Calu3 (cell line): ENCODE measurements around the gene ORAI1. TPM values are rescaled to one million over a fixed set of nuclear protein-coding genes. Genes with fewer than 3 reads are reported as not detected.

ENCODE experiments used
- BruUV-seq: library from RNA; stranded (reverse); fragments of 400-500 nt; replicated peaks from 2 replicates; lab custom pipeline; 2021; lab: Mats Ljungman, UMichigan
- CTCF ChIA-PET: fragments of 300-600 bp; sonication (Branson Sonifier 250); formaldehyde crosslinking; loops from one replicate; lab custom pipeline; 2022; ENCODE audit warnings: antibody characterized with exemption; lab: Charles Lee
- DNase-seq: peaks from one replicate; pipeline ENCODE4 v3.0.0; 2022
- H3K27ac Mint-ChIP-seq: one replicate; pipeline ENCODE4 v1.8.0; 2022; ENCODE audit warnings: mixed read lengths; ENCODE audit not compliant: unreplicated experiment
- H3K27me3 Mint-ChIP-seq: one replicate; pipeline ENCODE4 v1.8.0; 2022; ENCODE audit warnings: mixed read lengths; ENCODE audit not compliant: unreplicated experiment
- H3K36me3 Mint-ChIP-seq: one replicate; pipeline ENCODE4 v1.8.0; 2022; ENCODE audit warnings: mild to moderate bottlenecking, moderate library complexity, mixed read lengths; ENCODE audit not compliant: insufficient read depth, unreplicated experiment
- H3K4me1 Mint-ChIP-seq: one replicate; pipeline ENCODE4 v1.8.0; 2022; ENCODE audit warnings: mild to moderate bottlenecking, low read depth, mixed read lengths; ENCODE audit not compliant: unreplicated experiment
- H3K4me3 Mint-ChIP-seq: one replicate; pipeline ENCODE4 v1.8.0; 2022; ENCODE audit warnings: mild to moderate bottlenecking, low read depth, moderate library complexity, mixed read lengths; ENCODE audit not compliant: unreplicated experiment
- H3K9me3 Mint-ChIP-seq: one replicate; pipeline ENCODE4 v1.8.0; 2022; ENCODE audit warnings: low read depth, mixed read lengths; ENCODE audit not compliant: unreplicated experiment
- intact Hi-C: fragments of 100-400 bp; cut with micrococcal nuclease; formaldehyde crosslinking; loops from one replicate; pipeline ENCODE4 v1.10.0; 2022; ENCODE audit not compliant: unreplicated experiment
- total RNA-seq: library from RNA; stranded (reverse); gene quantifications from 2 replicates; pipeline ENCODE4 v1.2.3, GENCODE V29; 2022
- TF ChIP-seq, protein P1 (sequence below): fragments of 200-600 bp; IDR thresholded peaks from one replicate; pipeline ENCODE4 v1.8.0; 2022; ENCODE audit warnings: antibody characterized with exemption; ENCODE audit not compliant: unreplicated experiment

Gene ORAI1
- total RNA-seq, 1 experiment from 2014 or later: 35.5 TPM

DNA sequence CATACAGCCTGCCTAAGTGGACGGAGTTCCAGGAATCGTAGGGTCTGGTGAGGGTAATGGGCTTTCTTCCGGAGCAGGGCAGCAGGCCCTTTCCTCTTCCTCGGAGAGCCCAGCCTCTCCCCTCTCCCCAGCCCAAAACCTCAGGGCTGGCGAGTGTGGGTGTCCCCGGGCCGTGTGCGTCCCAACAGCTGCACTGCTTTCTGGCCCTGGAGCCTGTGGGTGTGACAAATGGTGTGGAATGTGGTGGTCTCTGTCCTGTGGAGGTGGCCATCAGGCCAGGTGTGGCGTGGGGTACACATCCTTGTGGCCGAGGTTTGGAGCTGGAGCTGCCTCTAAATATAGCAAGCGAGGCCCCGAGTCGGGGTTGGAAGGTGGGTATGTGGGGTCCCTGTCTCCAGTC is 8.5 kb downstream of the ORAI1 start:
- Mint-ChIP-seq H3K4me3 (no peak overlapping the region), H3K27me3 (no peaks in the 10 kb centered on the region), H3K9me3 (no peaks in the 10 kb centered on the region), H3K4me1 (peaks cover 19% of the 10 kb centered on the region), H3K27ac (no peak overlapping the region), H3K36me3 (peaks cover 9% of the 10 kb centered on the region)
- DNase-seq: no peak
- CTCF ChIA-PET: interaction anchor here (1.0 kb wide), 1 partner anchor 78 kb away, joined by 3 read pairs; the partner anchor contains the start of gene TMEM120B
- intact Hi-C loops: no loop called here
- TF ChIP-seq, protein P1, sequence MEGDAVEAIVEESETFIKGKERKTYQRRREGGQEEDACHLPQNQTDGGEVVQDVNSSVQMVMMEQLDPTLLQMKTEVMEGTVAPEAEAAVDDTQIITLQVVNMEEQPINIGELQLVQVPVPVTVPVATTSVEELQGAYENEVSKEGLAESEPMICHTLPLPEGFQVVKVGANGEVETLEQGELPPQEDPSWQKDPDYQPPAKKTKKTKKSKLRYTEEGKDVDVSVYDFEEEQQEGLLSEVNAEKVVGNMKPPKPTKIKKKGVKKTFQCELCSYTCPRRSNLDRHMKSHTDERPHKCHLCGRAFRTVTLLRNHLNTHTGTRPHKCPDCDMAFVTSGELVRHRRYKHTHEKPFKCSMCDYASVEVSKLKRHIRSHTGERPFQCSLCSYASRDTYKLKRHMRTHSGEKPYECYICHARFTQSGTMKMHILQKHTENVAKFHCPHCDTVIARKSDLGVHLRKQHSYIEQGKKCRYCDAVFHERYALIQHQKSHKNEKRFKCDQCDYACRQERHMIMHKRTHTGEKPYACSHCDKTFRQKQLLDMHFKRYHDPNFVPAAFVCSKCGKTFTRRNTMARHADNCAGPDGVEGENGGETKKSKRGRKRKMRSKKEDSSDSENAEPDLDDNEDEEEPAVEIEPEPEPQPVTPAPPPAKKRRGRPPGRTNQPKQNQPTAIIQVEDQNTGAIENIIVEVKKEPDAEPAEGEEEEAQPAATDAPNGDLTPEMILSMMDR: no peak
- BruUV-seq: no TSS peak

DNA sequence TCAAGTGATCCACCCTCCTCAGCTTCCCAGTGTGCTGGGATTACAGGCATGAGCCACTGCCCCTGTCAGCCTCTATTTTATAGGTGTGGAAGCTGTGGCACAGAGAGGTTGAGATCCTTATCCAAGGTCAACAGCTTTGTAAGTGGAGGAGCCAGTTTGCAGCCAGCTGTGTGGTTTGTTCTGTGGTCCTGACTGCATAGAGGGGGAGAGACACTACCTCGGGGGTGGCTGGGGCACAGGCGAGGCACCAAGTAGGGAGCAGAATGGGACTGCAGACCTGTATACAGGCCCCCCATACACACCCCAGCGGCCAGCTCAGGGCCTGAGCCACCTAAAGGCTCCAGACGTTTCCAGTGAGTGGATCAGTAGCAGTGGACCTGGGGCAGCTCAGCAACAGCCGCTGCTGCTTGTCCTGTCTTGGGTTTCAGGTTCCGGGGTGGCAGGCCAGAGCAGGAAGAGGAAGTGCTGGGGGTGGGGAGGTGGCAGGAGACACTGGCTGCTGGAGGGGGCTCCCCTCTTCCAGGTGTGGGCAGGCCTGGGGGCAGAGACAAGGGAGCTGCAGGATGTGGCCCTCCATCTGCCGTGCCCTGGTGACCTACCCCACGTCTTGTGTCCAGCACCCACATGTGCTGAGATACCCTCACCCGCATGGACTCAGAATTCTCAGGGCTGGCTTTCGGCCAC is 11.0 kb downstream of the ORAI1 start:
- no TSS peak for BruUV-seq
- DNase-seq: no peak
- Mint-ChIP-seq H3K4me1 (peaks cover under 1% of the 10 kb centered on the region), H3K36me3 (peaks cover 15% of the 10 kb centered on the region), H3K27ac (no peak overlapping the region), H3K27me3 (no peaks in the 10 kb centered on the region), H3K4me3 (no peak overlapping the region), H3K9me3 (no peaks in the 10 kb centered on the region)
- TF ChIP-seq, protein P1: no peak
- CTCF ChIA-PET: no interaction called here
- intact Hi-C loops: no loop called here

DNA sequence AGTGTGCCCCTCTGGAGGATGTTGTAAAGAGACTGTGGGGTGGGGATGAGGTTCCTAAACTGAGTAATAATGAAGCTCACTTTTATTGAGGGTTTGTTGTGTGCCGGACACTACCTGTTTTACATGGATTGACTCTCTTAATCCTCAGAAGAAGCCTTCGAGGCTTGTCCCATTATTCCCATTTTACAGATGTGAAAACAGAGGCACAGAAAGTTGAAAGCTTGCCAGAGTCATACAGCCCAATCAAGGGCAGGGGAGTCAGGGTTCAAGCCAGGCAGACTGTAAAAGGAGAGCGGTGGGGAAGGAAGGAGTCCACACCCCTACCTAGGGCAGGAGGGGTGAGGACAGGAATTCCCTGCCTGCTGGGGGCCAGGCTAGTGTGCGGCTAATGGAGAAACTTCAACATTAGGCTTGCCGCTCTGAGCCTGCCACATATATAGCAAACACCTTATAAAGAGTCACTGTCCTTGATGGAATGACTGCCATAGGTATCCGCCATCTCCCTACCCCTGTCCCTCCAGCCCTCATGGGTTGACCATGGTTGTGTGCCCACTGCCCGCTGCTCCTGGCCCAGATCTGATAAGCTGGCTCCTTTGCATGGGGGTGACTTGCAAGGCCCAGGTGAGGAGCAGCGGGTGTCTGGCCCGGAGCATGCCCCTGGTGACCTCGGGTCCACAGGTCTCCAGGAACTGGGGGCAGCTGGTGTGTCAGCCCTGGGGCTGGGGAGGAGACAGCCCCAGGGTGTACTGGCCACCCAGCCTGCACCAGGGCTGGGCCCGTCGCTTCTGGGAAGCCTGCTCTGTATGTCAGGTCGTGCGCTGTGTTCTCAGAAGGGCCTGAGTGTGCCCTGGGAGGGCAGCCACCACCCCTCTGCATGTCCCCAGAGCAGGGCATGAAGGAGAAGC is 12.2 kb downstream of the ORAI1 start:
- TF ChIP-seq, protein P1: no peak
- Mint-ChIP-seq H3K27ac (no peak overlapping the region), H3K9me3 (no peaks in the 10 kb centered on the region), H3K4me1 (no peaks in the 10 kb centered on the region), H3K27me3 (no peaks in the 10 kb centered on the region), H3K4me3 (no peak overlapping the region), H3K36me3 (peaks cover 15% of the 10 kb centered on the region)
- CTCF ChIA-PET: no interaction called here
- no peak for DNase-seq
- BruUV-seq: no TSS peak
- intact Hi-C loops: no loop called here

DNA sequence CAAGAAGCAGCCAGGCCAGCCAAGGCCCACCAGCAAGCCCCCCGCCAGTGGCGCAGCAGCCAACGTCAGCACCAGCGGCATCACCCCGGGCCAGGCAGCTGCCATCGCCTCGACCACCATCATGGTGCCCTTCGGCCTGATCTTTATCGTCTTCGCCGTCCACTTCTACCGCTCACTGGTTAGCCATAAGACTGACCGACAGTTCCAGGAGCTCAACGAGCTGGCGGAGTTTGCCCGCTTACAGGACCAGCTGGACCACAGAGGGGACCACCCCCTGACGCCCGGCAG is 15.0 kb downstream of the ORAI1 start:
- Mint-ChIP-seq H3K27me3 (no peaks in the 10 kb centered on the region), H3K4me1 (no peaks in the 10 kb centered on the region), H3K36me3 (peaks cover 15% of the 10 kb centered on the region), H3K4me3 (no peak overlapping the region), H3K27ac (no peak overlapping the region), H3K9me3 (no peaks in the 10 kb centered on the region)
- CTCF ChIA-PET: interaction anchor here (1.1 to 1.2 kb wide), 2 partner anchors 14 to 39 kb away, joined by 3 to 4 read pairs; no protein-coding TSS in a partner anchor
- BruUV-seq: no TSS peak
- DNase-seq: no peak
- TF ChIP-seq, protein P1: no peak
- intact Hi-C loops: no loop called here
